NT2/D1 (cell line): ENCODE measurements around the gene LANCL1.

Experiments
- SUZ12 ChIP-seq: IDR thresholded peaks from 2 replicates; pipeline ENCODE4 v1.6.1; 2011; ENCODE audit not compliant: insufficient read length, insufficient read depth; ENCODE audit errors: extremely low read depth
- YY1 ChIP-seq: IDR thresholded peaks from 2 replicates; pipeline ENCODE4 v1.6.1; 2011; ENCODE audit not compliant: insufficient read length, insufficient read depth
- ZNF274 ChIP-seq: IDR thresholded peaks from 2 replicates; pipeline ENCODE4 v1.6.1; 2011; ENCODE audit warnings: mild to moderate bottlenecking, low read depth, low read length

DNA sequence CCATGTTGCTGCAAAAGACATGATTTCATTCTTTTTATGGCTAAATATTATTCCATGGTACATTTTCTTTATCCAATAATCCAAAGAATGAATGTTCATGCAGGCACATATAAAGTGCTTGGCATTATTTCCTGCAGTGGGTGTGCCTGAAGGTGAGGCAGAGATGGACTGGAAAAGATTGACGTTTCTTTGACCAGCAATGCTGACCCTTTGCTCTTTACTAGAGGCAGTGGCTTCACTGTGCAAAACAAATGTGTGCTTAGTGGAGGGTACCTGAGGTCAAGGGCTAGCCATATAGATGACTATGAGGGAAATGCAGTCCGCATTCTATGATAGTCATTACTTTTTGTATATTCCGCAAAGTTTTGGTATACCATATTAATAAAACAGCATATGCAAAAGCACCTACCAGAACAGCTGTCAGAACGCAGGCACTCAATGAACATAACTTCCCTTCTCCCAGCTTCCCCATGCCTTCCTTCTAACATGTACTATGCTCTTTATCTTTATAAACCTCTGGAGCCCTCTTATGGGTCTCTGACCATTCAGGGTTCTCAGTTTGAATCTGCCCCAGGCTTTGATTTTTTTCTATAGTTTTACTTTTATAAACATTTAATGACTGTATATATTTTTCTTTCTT is 47.2 kb upstream of the LANCL1 start:
- TF ChIP-seq ZNF274 (no peak), YY1 (no peak), SUZ12 (no peak)
